ENCODE data around the gene PLAA.
"Not testable (repeated sequence)": the region's sequence is repeated elsewhere in the genome, so short reads cannot be mapped to it uniquely, and the experiment has no call there.

The PLAA gene

GRCh38 chr9:26880262-26880661, 66.8 kb downstream of the PLAA start:
- H3K9me3 ChIP-seq (ENCODE audit: control insufficient read depth, insufficient read depth, low read length): peaks cover 18% of the 10 kb centered on the region
- H3K27ac ChIP-seq (ENCODE audit: low read depth, low read length): no peak overlapping the region
- H3K4me1 ChIP-seq (ENCODE audit: control insufficient read depth, insufficient read depth, low read length): no peaks in the 10 kb centered on the region
- no peak overlapping the region for H3K9ac ChIP-seq (ENCODE audit: low read depth, low read length)
- no peak overlapping the region for H3K4me3 ChIP-seq (ENCODE audit: low read depth, low read length)
- H3K27me3 ChIP-seq (ENCODE audit: control insufficient read depth, insufficient read depth, low read length): no peaks in the 10 kb centered on the region
- H3K36me3 ChIP-seq (ENCODE audit: control insufficient read depth, insufficient read depth, low read length): peaks cover 93% of the 10 kb centered on the region

GRCh38 chr9:26875155-26875554, 71.9 kb downstream of the PLAA start:
- H3K9ac ChIP-seq (ENCODE audit: low read depth, low read length); H3K27me3 ChIP-seq (ENCODE audit: control insufficient read depth, insufficient read depth, low read length); H3K4me1 ChIP-seq (ENCODE audit: control insufficient read depth, insufficient read depth, low read length); H3K4me3 ChIP-seq (ENCODE audit: low read depth, low read length); H3K27ac ChIP-seq (ENCODE audit: low read depth, low read length); H3K9me3 ChIP-seq (ENCODE audit: control insufficient read depth, insufficient read depth, low read length): not testable (repeated sequence)
- peaks cover 52% of the 10 kb centered on the region for H3K36me3 ChIP-seq (ENCODE audit: control insufficient read depth, insufficient read depth, low read length)

- Histone ChIP-seq H3K4me1 (ENCODE audit: control insufficient read depth, insufficient read depth, low read length) (no peaks in the 10 kb centered on the region), H3K9ac (ENCODE audit: low read depth, low read length) (no peak overlapping the region), H3K27me3 (ENCODE audit: control insufficient read depth, insufficient read depth, low read length) (no peaks in the 10 kb centered on the region), H3K9me3 (ENCODE audit: control insufficient read depth, insufficient read depth, low read length) (no peaks in the 10 kb centered on the region), H3K27ac (ENCODE audit: low read depth, low read length) (no peak overlapping the region), H3K36me3 (ENCODE audit: control insufficient read depth, insufficient read depth, low read length) (peaks cover 42% of the 10 kb centered on the region), H3K4me3 (ENCODE audit: low read depth, low read length) (no peak overlapping the region)
Measured at GRCh38 chr9:26870292-26870691, 76.8 kb downstream of the PLAA start.

DNA sequence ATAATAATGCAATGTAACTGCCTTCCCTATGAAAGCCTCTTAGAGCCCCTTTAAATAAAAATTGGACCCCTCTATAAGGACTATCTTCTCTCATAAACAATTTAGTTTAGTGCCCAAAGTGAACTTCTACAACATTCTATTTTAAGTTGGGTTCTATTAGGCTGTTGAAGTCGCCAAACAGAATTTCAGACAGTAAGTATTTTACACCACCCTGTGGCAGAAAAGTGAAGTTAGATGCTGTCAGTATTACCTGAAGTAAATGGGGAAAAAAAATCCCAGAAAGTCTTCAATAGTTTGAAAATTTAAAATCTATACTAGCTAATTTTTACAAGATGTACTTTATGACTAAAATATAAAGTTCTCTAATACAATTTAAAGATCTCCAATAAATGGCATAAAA, 84.0 kb downstream of the PLAA start:
- Histone ChIP-seq H3K4me3 (ENCODE audit: low read depth, low read length) (no peak overlapping the region), H3K9ac (ENCODE audit: low read depth, low read length) (no peak overlapping the region), H3K36me3 (ENCODE audit: control insufficient read depth, insufficient read depth, low read length) (peaks cover 47% of the 10 kb centered on the region), H3K27me3 (ENCODE audit: control insufficient read depth, insufficient read depth, low read length) (no peaks in the 10 kb centered on the region), H3K4me1 (ENCODE audit: control insufficient read depth, insufficient read depth, low read length) (no peaks in the 10 kb centered on the region), H3K27ac (ENCODE audit: low read depth, low read length) (no peak overlapping the region), H3K9me3 (ENCODE audit: control insufficient read depth, insufficient read depth, low read length) (no peaks in the 10 kb centered on the region)

DNA sequence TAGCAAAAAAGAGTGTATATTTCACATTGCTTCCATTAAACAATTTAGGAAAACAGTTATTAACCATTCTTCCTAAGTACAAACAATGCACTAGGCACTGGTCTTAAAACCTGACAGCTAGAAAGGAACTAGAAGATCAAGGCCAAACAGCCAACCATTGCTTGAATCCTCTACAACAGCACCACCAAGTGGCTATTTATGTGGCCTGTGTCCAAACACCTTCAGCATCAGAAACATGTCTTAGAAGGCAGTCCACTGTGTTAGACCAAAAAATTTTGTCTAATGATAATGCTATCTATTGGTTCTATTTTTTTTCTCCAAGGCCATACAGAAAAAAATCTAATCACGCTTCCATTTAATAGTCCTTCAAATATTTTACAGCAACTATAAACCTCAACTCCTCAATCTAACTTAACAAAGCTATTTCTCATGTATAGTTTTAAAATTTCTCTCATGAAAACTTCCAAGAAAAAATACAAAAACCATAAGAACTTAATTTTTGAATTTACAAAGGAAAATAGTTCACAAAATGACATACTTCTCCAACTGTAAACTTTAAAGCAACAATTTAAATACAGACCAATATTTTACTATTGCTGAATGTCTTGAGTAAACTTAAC, 90.5 kb downstream of the PLAA start:
- Histone ChIP-seq H3K4me3 (ENCODE audit: low read depth, low read length) (no peak overlapping the region), H3K4me1 (ENCODE audit: control insufficient read depth, insufficient read depth, low read length) (no peaks in the 10 kb centered on the region), H3K27me3 (ENCODE audit: control insufficient read depth, insufficient read depth, low read length) (no peaks in the 10 kb centered on the region), H3K27ac (ENCODE audit: low read depth, low read length) (no peak overlapping the region), H3K36me3 (ENCODE audit: control insufficient read depth, insufficient read depth, low read length) (peaks cover 71% of the 10 kb centered on the region), H3K9me3 (ENCODE audit: control insufficient read depth, insufficient read depth, low read length) (no peaks in the 10 kb centered on the region), H3K9ac (ENCODE audit: low read depth, low read length) (no peak overlapping the region)
